K562 (cell line): ENCODE data around the gene CDH8. TPM values are rescaled to one million over a fixed set of nuclear protein-coding genes. Genes with fewer than 3 reads are reported as not detected.

Experiments
- ATAC-seq: fragments of 200-7000 bp; cut with Tn5 transposase; 3 replicates; pipeline ENCODE4 v1.9.1; 2020; ENCODE audit warnings: moderate library complexity
- BruUV-seq: library from RNA; stranded (reverse); fragments of 400-500 nt; replicated peaks from 2 replicates; lab custom pipeline; 2021; lab: Mats Ljungman, UMichigan
- CTCF ChIA-PET: fragments of 300-600 bp; formaldehyde crosslinking; extraction: SDS; loops from one replicate; lab custom pipeline; 2021; ENCODE audit warnings: low intra/inter-chr PET ratio; lab: Yijun Ruan, JAX
- POLR2A ChIA-PET: fragments of 300-600, 350-650 bp; sonication (Branson Sonifier 250); formaldehyde crosslinking; extraction: SDS; loops from one replicate; lab custom pipeline; 2021; ENCODE audit warnings: antibody characterized with exemption, inconsistent platforms; lab: Yijun Ruan, JAX
- DNase-seq, 4 experiments: peaks; one replicate each; pipeline versions ENCODE4 v3.0.0 to v3.0.0-alpha.2; 2011 to 2018; ENCODE audit warnings: low spot score in 3 of 4, mixed read lengths in 3 of 4; ENCODE audit errors: extremely low read depth in 1 of 4
- FAIRE-seq: peaks from 2 replicates; lab custom pipeline; 2011; peaks lifted over from hg19 to GRCh38; lab: Jason Lieb, UNC
- H2AFZ ChIP-seq: 2 replicates; pipeline ENCODE4 v1.6.0; 2011; ENCODE audit warnings: low read depth, low read length, control low read depth, inconsistent platforms
- H3K27ac ChIP-seq: fragments of 200-600 bp; 3 replicates; pipeline ENCODE4 v1.8.0; 2011; ENCODE audit warnings: low read depth, mild to moderate bottlenecking, control low read depth, inconsistent platforms, low read length, moderate library complexity, mixed read lengths; ENCODE audit errors: extremely low read depth
- H3K27me3 ChIP-seq, 2 experiments: fragments of 300-600 bp in 1 of 2; 2 replicates in 1 of 2; 3 replicates in 1 of 2; pipeline versions ENCODE4 v1.6.0 to v1.8.0; 2011; ENCODE audit warnings: inconsistent platforms in 2 of 2, low read length in 2 of 2, mild to moderate bottlenecking in 1 of 2, mixed read lengths in 1 of 2, moderate library complexity in 1 of 2; ENCODE audit not compliant: control insufficient read depth in 2 of 2, insufficient read depth in 2 of 2
- H3K36me3 ChIP-seq: fragments of 300-600 bp; 3 replicates; pipeline ENCODE4 v1.8.0; 2011; ENCODE audit warnings: mild to moderate bottlenecking, low read length, inconsistent platforms; ENCODE audit not compliant: control insufficient read depth, insufficient read depth
- H3K4me1 ChIP-seq, 2 experiments: fragments of 200-600 bp in 1 of 2; replicated peaks in 1 of 2; 2 replicates in 1 of 2; 3 replicates in 1 of 2; pipeline versions ENCODE4 v1.5.1 to v1.8.0; 2011; ENCODE audit warnings: inconsistent platforms in 2 of 2, low read length in 2 of 2, mild to moderate bottlenecking in 1 of 2, mixed read lengths in 1 of 2, moderate library complexity in 1 of 2; ENCODE audit not compliant: control insufficient read depth in 2 of 2, insufficient read depth in 2 of 2
- H3K4me2 ChIP-seq: 2 replicates; pipeline ENCODE4 v1.6.1; 2011; ENCODE audit warnings: low read length, control low read depth, inconsistent platforms, mixed read lengths; ENCODE audit not compliant: insufficient read depth
- H3K4me3 ChIP-seq: fragments of 200-600 bp; sonication (generic), shearing (Covaris generic); 2 replicates; pipeline ENCODE4 v1.5.1; 2016; ENCODE audit warnings: control low read depth, inconsistent platforms
- H3K79me2 ChIP-seq: fragments of 200-600 bp; 3 replicates; pipeline ENCODE4 v1.8.0; 2011; ENCODE audit warnings: low read length, inconsistent platforms; ENCODE audit not compliant: control insufficient read depth, insufficient read depth
- H3K9ac ChIP-seq, 2 experiments: 2 replicates each; pipeline versions ENCODE4 v1.6.0 to v1.6.1; 2011; ENCODE audit warnings: low read depth in 2 of 2, low read length in 2 of 2, control low read depth in 1 of 2, inconsistent platforms in 1 of 2, mild to moderate bottlenecking in 1 of 2, mixed read lengths in 1 of 2; ENCODE audit not compliant: insufficient read depth in 1 of 2
- H3K9me1 ChIP-seq: one replicate; pipeline ENCODE4 v1.6.0; 2011; ENCODE audit warnings: inconsistent platforms, mild to moderate bottlenecking, low read length, moderate library complexity; ENCODE audit not compliant: control insufficient read depth, insufficient read depth
- H3K9me3 ChIP-seq: replicated peaks from 2 replicates; pipeline ENCODE4 v1.5.1; 2011; ENCODE audit warnings: low read depth, low read length, inconsistent platforms; ENCODE audit not compliant: control insufficient read depth, insufficient read depth
- H4K20me1 ChIP-seq: replicated peaks from 2 replicates; pipeline ENCODE4 v1.6.1; 2011; ENCODE audit warnings: low read length, inconsistent platforms, mixed read lengths; ENCODE audit not compliant: control insufficient read depth, insufficient read depth
- ARID4B ChIP-seq: sonication (generic); formaldehyde crosslinking; IDR thresholded peaks from 2 replicates; pipeline ENCODE4 v1.8.0; 2022; ENCODE audit warnings: mild to moderate bottlenecking, missing genetic modification reagents
- ZNF175 ChIP-seq: fragments of 200-800 bp; sonication (Bioruptor generic); IDR thresholded peaks from 2 replicates; pipeline ENCODE4 v1.6.1; 2016; ENCODE audit warnings: low read depth, mild to moderate bottlenecking, missing genetic modification characterization, missing compliant biosample characterization
- WGBS: fragments of 100-300 bp; shearing (Covaris generic); methylation state at CpG from one replicate; pipeline ENCODE4 v1.1.6; 2016; ENCODE audit warnings: low coverage, mixed read lengths; ENCODE audit not compliant: insufficient coverage; ENCODE audit errors: missing lambda C conversion rate; 5-methylcytosine and 5-hydroxymethylcytosine counted together
- in situ Hi-C: fragments of 300-500 bp; cut with MboI; formaldehyde crosslinking; loops from 4 replicates; pipeline ENCODE4 v1.15.0; 2018; ENCODE audit warnings: inconsistent platforms, mixed read lengths
- intact Hi-C: fragments of 100-400 bp; cut with micrococcal nuclease; formaldehyde crosslinking; loops from 2 replicates; pipeline ENCODE4 v1.14.2; 2022
- polyA plus RNA-seq, 8 experiments: library from polyadenylated mRNA; depleted of rRNA in 4 of 8; stranded (reverse) in 5 of 8; unstranded in 3 of 8; fragments of >200 nt; fragmentation: Nextera tagmentation in 2 of 8; fragmentation: Illumina TruSeq in 1 of 8; extraction: Ambion mirVana in 2 of 8; extraction: Trizol in 1 of 8; gene quantifications; 2 replicates each; pipeline versions ENCODE4 v1.2.1 to v1.2.3, GENCODE V29; 2011 to 2014; ENCODE audit warnings: inconsistent platforms in 1 of 8, missing spikeins in 1 of 8
- total RNA-seq, 7 experiments: library from RNA; depleted of rRNA in 6 of 7; stranded (reverse); fragments of >200 nt in 6 of 7; fragmentation: Illumina TruSeq in 2 of 7; extraction: Trizol in 2 of 7; gene quantifications; 2 replicates each; pipeline versions ENCODE4 v1.2.1 to v1.2.3, GENCODE V29; 2011 to 2021; ENCODE audit warnings: low replicate concordance in 1 of 7

The CDH8 gene
- total and polyA plus RNA-seq, 9 of the 15 experiments (the other 6 are each of a cell fraction or from before 2014, with no cell fraction given): 0.22 to 1.4 (median 0.42) TPM; not detected in 4

GRCh38 chr16:61836804-61837393, 199.3 kb downstream of the CDH8 start:
- 0% methylated on average over 3 of the region's 3 CpGs for WGBS
- intact Hi-C loops: no loop called here
- TF ChIP-seq ZNF175 (CRISPR knock-in tag): no peak
- TF ChIP-seq ARID4B (CRISPR knock-in tag): no peak

More at GRCh38 chr16:61836804-61837393, 199.3 kb downstream of the CDH8 start:
- Histone ChIP-seq H3K36me3 (no peaks in the 10 kb centered on the region), H3K27ac (no peak overlapping the region), H3K4me1 (no peaks in the 10 kb centered on the region), H3K4me3 (no peak overlapping the region), H3K9ac (no peak overlapping the region), H3K4me2 (no peak overlapping the region), H3K79me2 (no peaks in the 10 kb centered on the region), H2AFZ (no peak overlapping the region), H4K20me1 (no peaks in the 10 kb centered on the region), H3K27me3 (no peaks in the 10 kb centered on the region), H3K9me1 (no peaks in the 10 kb centered on the region), H3K9me3 (no peaks in the 10 kb centered on the region)
- DNase-seq: no peak
- ChIA-PET CTCF (no interaction called here), POLR2A (no interaction called here)
- in situ Hi-C loops: no loop called here
- no TSS peak for BruUV-seq
- no peak for ATAC-seq
- FAIRE-seq: no peak
